ENCODE results near the gene MTERF1. TPM values are rescaled to one million over a fixed set of nuclear protein-coding genes. Genes with fewer than 3 reads are reported as not detected.

Gene MTERF1
- total RNA-seq, 4 donors from 2014 or later, result 4.4 to 23.8 (median 21.0) TPM

DNA sequence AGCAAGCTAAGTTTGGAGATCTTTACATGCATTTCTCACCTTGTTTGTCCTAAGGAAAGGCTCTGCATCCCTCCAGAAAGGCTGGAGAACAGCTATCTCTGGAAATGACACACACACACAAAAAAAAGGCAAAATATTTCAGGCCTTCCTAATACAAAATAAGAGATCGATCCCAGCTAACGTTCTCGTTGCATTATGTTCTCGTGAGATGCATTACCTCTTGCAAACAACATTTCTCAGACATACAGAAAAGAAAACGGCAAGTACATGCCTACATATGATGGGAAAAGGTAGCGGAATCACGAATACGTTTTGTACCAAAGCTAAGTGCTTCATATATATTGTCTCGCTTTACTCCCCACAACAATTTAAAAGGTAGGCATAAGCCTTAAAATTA lies 488 bp downstream of the MTERF1 start:
- Histone ChIP-seq H3K36me3 (no peaks in the 10 kb centered on the region), H3K9me3 (no peaks in the 10 kb centered on the region), H3K27ac (peak overlapping the region; percentile 66 to 76), H3K4me3 (peak overlapping the region; percentile 58 to 74), H3K4me1 (no peaks in the 10 kb centered on the region), H3K27me3 (no peaks in the 10 kb centered on the region)
- intact Hi-C loops (cut with DNase I; ENCODE audit: low total_unique reads), result no loop called here
- no peak for TF ChIP-seq POLR2A (IDR thresholded peaks at IDR 0.05)
- no peak for TF ChIP-seq CTCF (IDR thresholded peaks at IDR 0.05)
- DNase-seq, result no peak

- Histone ChIP-seq H3K9me3 (no peaks in the 10 kb centered on the region), H3K27me3 (no peaks in the 10 kb centered on the region), H3K27ac (no peak overlapping the region), H3K4me3 (no peak overlapping the region), H3K36me3 (no peaks in the 10 kb centered on the region), H3K4me1 (no peaks in the 10 kb centered on the region)
- intact Hi-C loops (cut with DNase I; ENCODE audit: low total_unique reads), result no loop called here
- TF ChIP-seq POLR2A (IDR thresholded peaks at IDR 0.05) (no peak), CTCF (IDR thresholded peaks at IDR 0.05) (no peak)
- no peak for DNase-seq
Measured at GRCh38 chr7:91876391-91877133, 3.9 kb downstream of the MTERF1 start.

- no peak for TF ChIP-seq POLR2A (IDR thresholded peaks at IDR 0.05)
- TF ChIP-seq CTCF (IDR thresholded peaks at IDR 0.05), result no peak
- Histone ChIP-seq H3K9me3 (no peaks in the 10 kb centered on the region), H3K27ac (no peak overlapping the region), H3K36me3 (no peaks in the 10 kb centered on the region), H3K4me1 (no peaks in the 10 kb centered on the region), H3K27me3 (no peaks in the 10 kb centered on the region), H3K4me3 (no peak overlapping the region)
- intact Hi-C loops (cut with DNase I; ENCODE audit: low total_unique reads), result no loop called here
- no peak for DNase-seq
Measured at GRCh38 chr7:91875851-91876250, 4.7 kb downstream of the MTERF1 start.

GRCh38 chr7:91872928-91873327 lies 7.6 kb downstream of the MTERF1 start:
- Histone ChIP-seq H3K9me3 (no peaks in the 10 kb centered on the region), H3K4me3 (no peak overlapping the region), H3K4me1 (no peaks in the 10 kb centered on the region), H3K36me3 (no peaks in the 10 kb centered on the region), H3K27me3 (no peaks in the 10 kb centered on the region), H3K27ac (no peak overlapping the region)
- no peak for DNase-seq
- TF ChIP-seq POLR2A (IDR thresholded peaks at IDR 0.05) (no peak), CTCF (IDR thresholded peaks at IDR 0.05) (no peak)
- intact Hi-C loops (cut with DNase I; ENCODE audit: low total_unique reads), result no loop called here

DNA sequence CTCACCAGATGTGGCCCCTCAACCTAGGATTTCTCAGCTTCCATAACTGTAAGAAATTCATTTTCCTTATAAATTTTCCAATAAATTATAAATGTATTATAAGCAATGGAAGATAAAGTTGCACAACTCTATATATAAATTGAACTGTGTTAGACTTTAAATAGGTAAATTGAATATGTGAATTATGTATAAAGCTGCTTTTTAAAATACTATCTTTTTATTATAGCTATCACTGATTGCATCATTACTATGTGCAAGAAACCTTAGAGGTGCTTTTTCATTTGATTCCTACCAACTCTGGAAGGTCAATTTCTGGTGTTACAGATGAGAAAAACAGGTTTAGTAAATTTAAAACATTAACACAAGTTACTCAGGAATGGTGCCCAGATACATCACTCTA lies 8.4 kb downstream of the MTERF1 start:
- no peaks in the 10 kb centered on the region for H3K27me3 ChIP-seq
- no peak overlapping the region for H3K27ac ChIP-seq
- no peaks in the 10 kb centered on the region for H3K4me1 ChIP-seq
- H3K4me3 ChIP-seq, result no peak overlapping the region
- no peak for TF ChIP-seq POLR2A (IDR thresholded peaks at IDR 0.05)
- TF ChIP-seq CTCF (IDR thresholded peaks at IDR 0.05), result no peak
- no peak for DNase-seq
- intact Hi-C loops (cut with DNase I; ENCODE audit: low total_unique reads), result no loop called here
- no peaks in the 10 kb centered on the region for H3K9me3 ChIP-seq
- no peaks in the 10 kb centered on the region for H3K36me3 ChIP-seq

All from uterus (tissue), 4 donors.